GM19468 (cell line): ENCODE results near the gene TTLL3.
"Not testable (repeated sequence)": the region's sequence is repeated elsewhere in the genome, so short reads cannot be mapped to it uniquely, and the experiment has no call there.

ENCODE experiments used
- ATAC-seq: cut with Tn5 transposase; IDR thresholded peaks from one replicate; pipeline ENCODE4 v1.9.1; 2021; ENCODE audit warnings: mild to moderate bottlenecking, moderate library complexity, moderate number of reproducible peaks; ENCODE audit not compliant: unreplicated experiment; ENCODE audit errors: extremely low read depth

The TTLL3 gene

GRCh38 chr3:9833078-9833477 is 23.0 kb downstream of the TTLL3 start:
- ATAC-seq: no peak

GRCh38 chr3:9834520-9835380 is 24.7 kb downstream of the TTLL3 start:
- no peak for ATAC-seq

GRCh38 chr3:9837701-9838582 is 27.9 kb downstream of the TTLL3 start:
- no peak for ATAC-seq

- no peak for ATAC-seq
Observed at GRCh38 chr3:9838856-9839255, 28.8 kb downstream of the TTLL3 start.

- no peak for ATAC-seq
Observed at GRCh38 chr3:9841015-9841414, 31.0 kb downstream of the TTLL3 start.

- peak; percentile 98 for ATAC-seq
Observed at GRCh38 chr3:9843715-9844438, 33.8 kb downstream of the TTLL3 start, which contains the start of gene RPUSD3. Gene RPUSD3 (minus strand): TSS chr3:9844008. CDS start chr3:9843990, 18 bp downstream.

GRCh38 chr3:9846231-9846630 is 36.2 kb downstream of the TTLL3 start:
- no peak for ATAC-seq

GRCh38 chr3:9846931-9847488 is 36.9 kb downstream of the TTLL3 start:
- no peak for ATAC-seq

GRCh38 chr3:9847870-9848269 is 37.8 kb downstream of the TTLL3 start:
- not testable (repeated sequence) for ATAC-seq

- ATAC-seq: not testable (repeated sequence)
Observed at GRCh38 chr3:9848860-9849259, 38.8 kb downstream of the TTLL3 start.

- ATAC-seq: not testable (repeated sequence)
Observed at GRCh38 chr3:9851383-9851782, 41.3 kb downstream of the TTLL3 start.

GRCh38 chr3:9851926-9852325 is 41.9 kb downstream of the TTLL3 start:
- ATAC-seq: not testable (repeated sequence)

- ATAC-seq: no peak
Observed at GRCh38 chr3:9852528-9852927, 42.5 kb downstream of the TTLL3 start.

GRCh38 chr3:9854291-9854940 is 44.4 kb downstream of the TTLL3 start:
- not testable (repeated sequence) for ATAC-seq

GRCh38 chr3:9855594-9855993 is 45.5 kb downstream of the TTLL3 start:
- no peak for ATAC-seq

GRCh38 chr3:9859530-9860025 is 49.5 kb downstream of the TTLL3 start:
- ATAC-seq: no peak

GRCh38 chr3:9861201-9861600 is 51.1 kb downstream of the TTLL3 start:
- ATAC-seq: no peak

- no peak for ATAC-seq
Observed at GRCh38 chr3:9861626-9862130, 51.6 kb downstream of the TTLL3 start.

- no peak for ATAC-seq
Observed at GRCh38 chr3:9862391-9863057, 52.5 kb downstream of the TTLL3 start.
